ENCODE results near the gene MLC1.

GRCh38 chr22:50087646-50088045, 2.4 kb upstream of the MLC1 start:
- TF ChIP-seq CTCF (IDR thresholded peaks at IDR 0.05) = no peak
- TF ChIP-seq EZH2 (IDR thresholded peaks at IDR 0.05) = no peak
- no peak for TF ChIP-seq EZH2phosphoT487 (IDR thresholded peaks at IDR 0.05)

Measured in neural progenitor cell (in vitro differentiated cells).